NCI-H1417 treated with DMSO at 0.1 percent for 48 hours (cell line): Measurements from ENCODE around the gene RPTN.

Experiments
- DNase-seq: peaks from one replicate; lab custom pipeline; 2025; lab: John Stamatoyannopoulos, UW

RPTN gene, protein sequence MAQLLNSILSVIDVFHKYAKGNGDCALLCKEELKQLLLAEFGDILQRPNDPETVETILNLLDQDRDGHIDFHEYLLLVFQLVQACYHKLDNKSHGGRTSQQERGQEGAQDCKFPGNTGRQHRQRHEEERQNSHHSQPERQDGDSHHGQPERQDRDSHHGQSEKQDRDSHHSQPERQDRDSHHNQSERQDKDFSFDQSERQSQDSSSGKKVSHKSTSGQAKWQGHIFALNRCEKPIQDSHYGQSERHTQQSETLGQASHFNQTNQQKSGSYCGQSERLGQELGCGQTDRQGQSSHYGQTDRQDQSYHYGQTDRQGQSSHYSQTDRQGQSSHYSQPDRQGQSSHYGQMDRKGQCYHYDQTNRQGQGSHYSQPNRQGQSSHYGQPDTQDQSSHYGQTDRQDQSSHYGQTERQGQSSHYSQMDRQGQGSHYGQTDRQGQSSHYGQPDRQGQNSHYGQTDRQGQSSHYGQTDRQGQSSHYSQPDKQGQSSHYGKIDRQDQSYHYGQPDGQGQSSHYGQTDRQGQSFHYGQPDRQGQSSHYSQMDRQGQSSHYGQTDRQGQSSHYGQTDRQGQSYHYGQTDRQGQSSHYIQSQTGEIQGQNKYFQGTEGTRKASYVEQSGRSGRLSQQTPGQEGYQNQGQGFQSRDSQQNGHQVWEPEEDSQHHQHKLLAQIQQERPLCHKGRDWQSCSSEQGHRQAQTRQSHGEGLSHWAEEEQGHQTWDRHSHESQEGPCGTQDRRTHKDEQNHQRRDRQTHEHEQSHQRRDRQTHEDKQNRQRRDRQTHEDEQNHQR

DNA sequence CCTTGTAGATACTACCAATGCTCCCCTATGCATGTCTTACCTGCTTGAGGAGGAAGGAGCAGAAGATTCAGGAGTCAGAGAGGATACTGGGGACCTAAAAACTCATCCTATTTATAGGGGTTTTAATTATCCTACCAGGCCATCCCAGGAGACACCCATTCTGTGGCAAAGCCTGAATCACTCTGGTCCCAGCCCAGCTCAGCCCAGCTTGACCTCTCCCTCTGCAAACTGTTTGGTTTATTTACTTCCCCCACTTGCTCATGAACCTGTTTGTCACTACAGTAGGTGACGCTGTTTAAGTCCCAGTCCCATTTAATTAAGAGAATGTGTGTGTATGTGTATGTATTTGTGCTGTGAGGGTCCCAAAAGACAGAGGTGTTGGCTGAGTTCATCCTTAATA, at the start of gene RPTN:
RPTN (minus strand) TSS at position 85 of the 400 bp plus-strand sequence. CDS start 1,339 bp downstream, outside the sequence.
- DNase-seq = no peak

DNA sequence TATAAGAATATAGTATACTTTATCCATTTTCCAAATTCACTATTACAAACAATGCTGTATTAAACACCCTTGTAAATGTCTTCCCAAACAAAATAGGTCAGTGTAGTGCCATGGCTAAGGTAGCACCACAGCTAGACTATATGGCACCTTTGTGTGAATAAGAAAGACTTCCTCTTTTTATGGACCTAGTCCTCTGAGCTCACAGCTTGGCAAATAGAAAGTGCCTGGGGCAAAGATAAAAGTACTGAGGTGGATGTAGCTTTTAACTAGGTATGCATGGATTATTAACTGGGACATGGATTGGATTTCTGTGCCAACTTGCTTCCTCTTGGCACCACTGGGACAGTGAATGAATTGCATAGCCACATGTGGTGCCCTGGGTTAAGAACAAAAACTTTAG, 40.0 kb upstream of the RPTN start:
- no peak for DNase-seq

DNA sequence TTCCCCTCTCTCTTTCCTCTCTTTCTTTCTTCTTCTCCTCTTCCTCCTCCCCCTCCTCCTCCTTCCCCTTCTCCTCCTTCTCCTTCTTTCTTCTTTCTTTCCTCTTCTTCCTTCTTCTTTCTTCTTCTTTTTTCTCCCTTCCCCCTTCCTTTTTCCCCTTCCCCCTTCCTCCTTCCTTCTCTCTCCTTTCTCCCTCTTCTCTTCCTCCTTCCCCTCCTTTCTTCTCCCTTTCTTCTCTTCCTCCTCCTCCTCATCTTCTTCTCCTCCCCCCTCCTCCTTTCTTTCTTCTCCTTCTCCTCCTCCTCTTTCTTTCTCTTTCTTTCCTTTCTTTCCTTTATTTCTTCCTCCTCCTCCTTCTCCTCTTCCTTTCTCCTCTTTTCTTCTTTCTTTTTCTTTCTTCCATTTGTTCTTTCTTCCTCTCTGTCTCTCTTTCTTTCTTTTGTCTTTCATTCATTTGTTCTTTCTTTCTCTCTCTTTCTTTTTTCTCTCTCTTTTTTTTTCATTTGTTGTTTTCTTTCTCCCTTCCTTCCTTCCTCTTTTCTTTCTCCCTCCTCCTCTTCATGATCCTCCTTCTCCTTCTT, 38.4 kb upstream of the RPTN start:
- DNase-seq = no peak

DNA sequence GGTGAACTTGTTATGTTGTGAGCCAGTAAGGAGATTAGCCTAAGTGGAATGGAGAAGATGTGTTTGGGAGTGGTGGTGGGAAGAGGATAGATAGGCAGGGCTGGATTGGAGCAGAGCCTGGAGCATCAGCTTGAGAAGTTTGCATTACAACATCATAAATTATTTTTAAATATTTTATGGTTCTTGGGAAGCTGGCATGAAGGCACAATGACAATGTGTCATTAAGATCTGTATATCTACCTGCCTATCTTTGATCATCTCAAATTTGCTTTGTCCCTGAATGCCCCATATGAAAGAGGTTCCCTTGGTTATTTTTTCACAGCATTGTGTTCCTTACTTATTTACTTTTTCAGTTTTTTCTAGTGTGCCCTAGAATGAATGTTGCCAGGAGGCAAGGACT, 32.7 kb upstream of the RPTN start:
- no peak for DNase-seq

DNA sequence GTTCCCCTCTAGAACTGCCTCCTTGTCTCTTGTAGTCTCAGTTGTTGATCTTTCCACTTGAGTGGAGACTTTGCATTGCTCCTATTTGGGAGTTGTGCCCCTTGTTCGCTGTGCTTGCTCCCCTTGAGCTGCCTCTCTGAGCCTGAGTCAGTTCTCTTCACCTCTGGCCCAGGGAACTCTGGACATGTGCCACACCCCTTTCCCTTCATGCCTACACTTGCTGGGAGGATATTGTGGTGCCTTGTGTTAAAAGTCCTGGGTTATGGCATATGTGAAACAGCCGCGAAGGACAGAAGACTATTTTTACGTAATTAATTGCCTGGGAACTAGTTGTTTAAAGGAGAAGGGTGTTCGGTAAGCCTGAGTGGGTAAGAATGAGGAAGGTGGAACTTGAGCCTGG, 32.2 kb upstream of the RPTN start:
- no peak for DNase-seq

DNA sequence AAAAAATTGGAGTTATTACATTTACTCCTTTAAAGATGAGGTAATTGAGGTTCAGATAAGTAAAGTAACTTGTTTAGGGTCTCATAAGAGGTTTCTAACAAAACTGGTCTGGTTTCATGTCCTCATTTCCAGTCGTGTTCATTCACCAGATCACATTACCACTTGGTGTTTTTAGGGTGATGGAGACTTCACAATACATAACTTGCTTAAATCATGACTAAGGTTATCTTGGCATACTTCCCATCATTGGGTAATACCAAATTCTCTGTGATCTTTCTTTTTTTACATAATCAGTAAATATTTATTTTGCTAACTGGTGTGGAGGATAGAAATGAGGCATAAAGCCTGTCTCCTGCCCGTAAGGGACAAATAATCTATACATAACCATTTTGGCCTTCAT, 31.6 kb upstream of the RPTN start:
- no peak for DNase-seq

DNA sequence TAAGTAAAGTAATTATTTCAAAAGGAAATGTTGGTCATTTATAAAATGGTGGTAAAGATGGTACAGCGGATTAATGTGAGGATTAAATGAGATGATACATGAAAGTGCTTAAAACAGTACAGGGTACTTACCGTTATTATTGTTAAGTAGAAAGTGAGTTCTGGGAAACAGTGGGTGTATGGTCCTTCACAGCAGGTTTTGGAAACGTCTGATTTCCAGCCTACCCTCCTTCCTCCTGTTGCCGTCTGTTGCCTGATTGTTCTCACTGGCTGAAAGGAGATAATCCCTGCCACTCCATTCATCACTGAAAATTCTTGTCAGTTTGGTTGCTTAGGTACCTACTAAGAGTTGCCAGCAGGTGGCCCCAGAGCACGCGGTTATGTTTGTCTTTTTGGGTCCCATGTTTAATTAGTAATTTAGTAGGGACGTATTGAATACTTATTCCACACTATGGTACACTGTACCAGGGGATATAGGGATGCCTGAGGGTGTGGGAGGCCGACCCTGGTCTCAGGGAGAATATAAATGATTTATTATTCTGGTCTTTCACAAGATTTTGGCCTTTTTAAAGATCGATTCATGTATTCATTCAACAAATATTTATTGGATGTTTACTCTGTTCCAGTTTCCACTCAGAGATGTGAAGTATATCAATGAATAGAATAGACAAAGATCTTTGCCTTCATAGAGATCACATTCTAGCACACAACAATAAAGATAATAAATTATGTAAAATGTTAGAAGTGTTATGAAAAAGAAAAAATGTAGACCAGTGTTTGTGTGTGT, 30.8 kb upstream of the RPTN start:
- peak; percentile 70 for DNase-seq

DNA sequence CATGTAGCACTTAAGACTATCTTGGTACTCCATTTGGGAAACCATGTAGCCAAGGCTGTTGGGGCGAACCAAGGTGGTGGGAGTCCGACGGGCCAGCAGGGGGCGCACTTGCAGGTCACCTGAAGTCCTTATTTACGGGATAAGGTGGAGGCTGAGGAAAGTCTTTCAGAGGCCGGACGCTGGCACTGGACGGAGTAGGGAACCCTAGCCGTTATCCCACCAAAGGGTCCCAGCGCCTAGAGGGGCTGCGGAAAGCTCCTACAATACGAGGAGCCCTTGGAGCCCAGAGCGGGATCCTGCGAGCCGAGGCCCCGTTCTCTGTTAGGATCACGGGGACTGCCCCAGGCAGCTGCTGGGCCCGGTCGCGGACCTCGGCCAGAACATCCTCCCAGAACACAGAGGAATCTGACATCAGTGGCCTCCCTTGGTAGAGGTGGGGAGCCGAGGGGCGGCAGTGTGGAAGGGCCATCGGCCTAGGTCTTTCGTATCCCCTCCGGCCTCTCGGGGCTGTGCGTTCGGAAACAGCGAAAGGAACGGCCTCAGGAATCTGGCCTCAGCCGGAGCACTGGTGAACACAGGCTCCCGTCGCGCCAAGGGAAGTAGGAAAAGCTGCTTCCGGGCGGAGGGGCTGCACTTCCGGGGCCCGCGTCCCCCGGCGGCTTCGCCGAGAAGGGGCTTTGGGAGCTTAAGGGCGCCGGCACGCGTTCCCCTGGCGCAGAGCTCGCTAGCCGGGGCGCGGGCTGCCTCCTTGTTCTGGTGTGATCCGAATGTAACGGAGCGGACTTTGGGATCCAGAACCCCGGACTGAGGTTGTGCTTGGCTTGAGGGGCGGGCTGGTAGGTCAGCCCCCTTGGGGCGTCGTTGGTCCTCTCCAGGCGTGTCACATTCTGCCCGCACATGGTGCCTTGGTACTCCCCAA, 29.9 kb upstream of the RPTN start:
- DNase-seq = peak; percentile 26

DNA sequence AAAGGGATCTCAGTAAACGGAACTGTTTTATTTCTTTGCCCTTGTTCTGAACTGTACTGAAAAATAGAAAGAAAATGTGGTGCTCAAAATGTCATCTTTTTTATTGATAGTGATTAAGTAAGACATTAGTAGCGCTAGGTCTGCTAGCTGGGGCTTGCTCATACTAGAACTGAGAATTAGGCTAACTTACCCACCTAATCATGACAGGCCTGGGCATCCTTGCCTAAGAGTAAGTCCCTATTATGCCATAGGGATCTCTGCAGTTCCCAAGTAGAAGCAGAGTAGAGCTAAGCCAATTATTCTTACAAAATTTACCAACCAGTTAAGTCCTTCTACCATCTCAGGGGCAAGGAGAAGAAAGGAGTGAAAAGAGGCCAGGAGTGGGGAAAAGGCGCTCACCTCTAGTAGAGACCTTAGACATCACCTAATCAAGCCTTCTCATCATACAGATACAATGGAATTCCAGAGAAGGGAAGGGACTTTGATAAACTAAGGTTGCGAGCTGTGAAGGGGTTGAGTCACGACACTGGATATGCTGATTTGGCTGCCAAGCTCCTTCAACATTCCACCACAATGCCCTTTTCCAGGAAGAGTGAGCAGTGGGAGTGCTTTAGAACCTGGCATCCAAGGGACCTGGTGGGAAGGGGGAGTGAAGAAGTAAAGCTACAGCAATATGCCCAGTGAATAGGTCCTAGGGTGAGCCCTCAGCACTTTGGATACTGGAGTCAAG, 27.7 kb upstream of the RPTN start:
- DNase-seq = no peak

DNA sequence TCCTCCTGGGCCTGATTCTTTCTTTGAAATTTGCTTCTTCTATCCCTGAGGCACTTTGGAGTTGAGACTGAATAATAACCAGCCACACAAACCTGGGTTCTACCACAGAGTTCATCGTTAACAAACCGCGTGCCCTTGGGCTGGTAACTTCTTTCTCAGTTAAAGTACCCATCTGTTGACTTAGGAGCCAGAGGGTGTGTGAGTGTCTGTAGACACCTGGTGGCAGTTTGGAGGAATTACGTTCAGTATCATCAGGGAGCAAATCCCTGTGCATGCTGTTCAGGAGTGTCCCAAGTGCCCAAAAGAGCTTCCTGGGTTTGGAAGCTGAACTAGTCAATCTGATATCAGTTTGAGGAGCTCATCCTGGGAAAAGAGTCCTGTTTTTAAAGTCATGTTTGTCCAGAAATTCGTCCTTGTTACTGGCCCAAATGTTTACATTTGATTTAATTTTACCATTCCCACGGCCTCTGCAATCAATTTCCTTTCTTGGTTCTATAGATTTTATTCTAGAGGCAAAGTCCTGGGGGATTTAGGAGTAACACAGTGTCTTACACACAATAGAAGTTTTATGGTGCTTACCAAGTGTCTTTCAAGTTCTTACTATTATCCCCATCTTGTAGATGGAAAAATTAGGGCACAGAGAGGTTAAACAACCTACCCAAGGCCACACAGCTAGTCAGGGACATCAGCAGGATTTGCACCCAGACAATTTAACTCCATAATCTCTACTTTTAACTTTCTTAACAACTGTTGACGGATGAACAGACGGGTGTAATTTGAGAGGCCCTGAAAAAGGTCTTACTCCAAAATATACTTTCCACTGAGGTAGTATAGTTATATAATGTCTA, 26.7 kb upstream of the RPTN start:
- no peak for DNase-seq

DNA sequence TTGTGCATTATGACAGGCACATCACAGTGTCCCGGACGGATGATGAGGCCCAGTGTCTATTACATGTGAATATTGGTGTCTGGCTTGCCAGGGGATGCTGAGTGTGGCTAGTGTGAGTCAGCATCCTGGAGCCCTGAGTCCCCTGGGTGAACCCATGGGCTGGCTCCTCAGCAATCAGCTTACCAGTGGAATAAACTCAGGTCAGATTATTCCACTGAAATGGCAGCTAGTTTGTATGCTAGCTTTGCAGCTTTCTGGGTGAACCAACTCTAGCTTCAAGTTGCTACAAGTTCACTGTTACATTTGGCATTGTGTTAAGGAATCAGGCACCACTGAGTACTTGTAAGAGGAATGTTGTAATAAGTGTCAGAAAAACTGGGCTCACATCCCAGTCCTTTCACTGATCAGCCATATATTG, 23.9 kb upstream of the RPTN start:
- DNase-seq = no peak

DNA sequence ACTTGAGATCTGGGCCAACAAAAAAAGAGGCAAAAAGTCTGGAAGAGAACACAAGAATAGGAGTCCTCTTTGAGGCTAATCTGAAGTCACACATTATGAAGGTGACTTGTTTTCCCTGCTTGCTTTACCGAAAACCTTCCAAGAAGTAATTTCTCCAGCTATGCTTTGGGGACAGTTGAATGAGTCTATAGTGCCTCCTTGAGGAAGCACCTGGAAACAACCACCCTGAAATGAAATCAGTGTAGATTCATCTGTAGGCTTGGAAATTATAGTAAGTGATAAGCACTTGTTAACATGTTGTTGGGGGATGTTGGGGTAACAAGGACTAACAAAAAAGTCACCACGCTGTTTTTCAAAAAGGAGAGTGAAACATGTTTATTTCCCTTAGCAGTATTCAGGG, 23.4 kb upstream of the RPTN start:
- DNase-seq = no peak

DNA sequence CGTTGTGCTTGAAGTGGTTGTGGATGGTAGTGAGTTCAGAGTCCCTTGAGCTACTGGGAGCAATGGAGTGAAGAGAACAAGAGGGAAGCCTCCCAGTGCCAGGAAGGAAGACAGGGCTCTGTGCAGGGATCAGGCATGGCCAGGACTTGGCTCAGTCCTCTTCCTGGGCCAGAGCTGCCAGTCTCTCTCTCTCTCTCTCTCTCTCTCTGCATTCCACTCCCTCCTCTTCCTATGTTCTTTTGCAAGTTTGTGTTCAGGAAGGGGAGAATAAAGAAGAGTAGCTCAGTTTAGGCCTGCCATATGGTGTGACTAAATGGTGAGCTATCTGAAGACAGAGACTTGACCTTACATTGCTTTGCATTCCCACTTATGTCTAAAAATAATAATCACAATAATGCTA, 20.5 kb upstream of the RPTN start:
- DNase-seq = no peak

DNA sequence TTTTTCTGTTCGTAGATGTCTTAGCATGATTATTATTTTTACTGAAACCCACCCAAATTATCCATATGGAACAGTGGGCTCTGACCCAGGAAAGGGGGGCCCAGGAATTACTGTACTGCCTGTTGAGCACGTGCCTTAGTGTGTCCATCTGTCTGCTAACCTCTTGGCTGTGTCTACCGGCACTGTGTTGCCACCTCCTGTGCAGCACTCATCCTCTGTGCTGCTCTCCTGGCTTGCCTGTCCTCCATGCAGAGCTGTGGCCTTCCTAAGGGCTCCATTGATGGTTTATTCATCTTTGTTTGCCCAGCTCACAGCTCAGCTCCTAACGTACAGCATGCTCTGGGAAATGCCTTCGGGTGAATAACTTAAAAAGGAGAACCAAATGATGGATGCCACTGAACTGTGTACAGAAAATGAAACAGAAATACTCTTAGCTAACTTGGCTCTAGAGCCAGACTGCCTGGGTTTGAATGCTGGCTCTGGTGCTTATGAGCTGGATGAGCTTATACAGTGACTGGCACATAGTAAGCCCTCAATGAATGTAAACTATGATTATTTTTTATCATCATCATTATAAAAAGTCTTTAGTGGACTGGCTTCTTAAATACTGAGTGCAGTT, 11.4 kb upstream of the RPTN start:
- DNase-seq = no peak

DNA sequence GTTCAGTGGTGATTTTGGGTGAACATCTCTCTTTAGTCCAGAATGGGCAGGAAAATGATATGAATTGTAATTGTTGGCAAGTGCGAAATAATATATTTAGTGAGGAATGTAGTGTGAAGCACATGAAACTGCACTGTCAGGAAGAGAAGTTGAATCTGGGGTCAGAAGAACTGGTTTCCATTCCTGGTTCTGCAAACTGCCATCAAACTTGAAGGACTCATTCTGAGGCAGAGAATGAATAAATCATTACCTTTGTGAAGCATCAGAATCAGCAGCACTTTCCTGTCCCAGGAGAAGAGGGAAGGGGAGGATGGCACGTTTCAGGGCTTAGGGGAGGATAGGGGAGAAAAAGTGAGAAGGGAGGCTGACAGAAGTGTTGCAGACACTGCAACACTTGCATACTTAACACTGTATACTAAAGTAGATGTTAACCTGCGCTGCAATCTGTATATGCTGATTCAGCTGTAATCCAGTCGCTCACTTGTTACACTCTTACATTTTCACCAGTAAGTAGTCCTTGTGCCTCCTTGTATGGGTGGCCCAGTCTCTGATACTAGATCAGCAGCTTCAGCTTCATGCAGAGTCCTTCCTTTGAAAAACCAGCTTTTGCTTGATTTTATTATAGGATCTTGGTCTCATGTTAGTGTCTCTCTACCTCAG, 10.5 kb upstream of the RPTN start:
- no peak for DNase-seq

DNA sequence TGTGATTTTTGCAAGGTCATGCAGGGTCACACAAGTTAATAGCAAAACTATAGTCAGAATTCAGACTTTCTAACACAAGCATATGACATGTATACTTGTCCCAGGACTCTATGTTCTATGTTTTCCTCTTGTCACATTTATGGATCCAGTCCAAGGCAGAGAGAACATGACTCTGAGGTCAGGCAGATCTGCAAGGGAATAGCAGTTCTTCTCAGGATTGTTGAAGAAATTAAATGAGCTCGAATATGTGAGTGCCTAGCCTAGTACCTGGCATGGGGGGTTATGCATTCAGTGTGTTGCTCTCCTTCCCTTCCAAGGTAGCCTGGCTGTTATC, 9.5 kb upstream of the RPTN start:
- DNase-seq = no peak

DNA sequence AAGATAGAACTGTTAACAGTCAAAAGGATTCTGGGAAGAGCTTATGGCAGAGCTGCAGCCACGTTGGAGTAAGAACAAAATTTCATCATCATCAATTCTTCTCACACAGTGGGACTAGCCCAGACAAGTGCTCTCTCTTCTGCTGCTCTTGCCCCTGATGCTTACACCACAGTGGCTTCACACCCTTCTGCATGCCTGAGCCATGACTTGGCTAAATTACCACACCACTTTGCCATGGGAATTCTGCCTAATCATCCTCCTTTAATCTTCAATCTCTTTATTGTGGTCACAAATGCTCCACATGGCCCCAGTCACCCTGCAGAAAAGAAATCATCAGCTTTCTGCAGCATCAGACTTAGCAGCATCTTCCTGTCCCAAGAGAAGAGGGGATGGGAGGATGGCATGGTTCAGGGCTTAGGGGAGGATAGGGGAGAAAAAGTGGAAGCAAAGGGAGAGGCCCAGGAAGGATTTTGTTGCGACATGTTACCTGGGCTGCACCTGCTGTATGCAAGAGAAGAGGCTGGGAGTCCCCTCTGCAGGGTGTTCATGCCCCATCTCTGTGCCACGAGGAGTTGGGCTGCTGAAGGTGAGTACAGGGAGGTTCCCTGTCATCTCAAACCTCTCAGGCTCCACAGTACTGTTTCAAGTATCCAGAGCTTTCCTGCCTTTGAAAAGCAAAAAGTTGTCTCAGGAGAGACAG, 9.0 kb upstream of the RPTN start:
- no peak for DNase-seq

DNA sequence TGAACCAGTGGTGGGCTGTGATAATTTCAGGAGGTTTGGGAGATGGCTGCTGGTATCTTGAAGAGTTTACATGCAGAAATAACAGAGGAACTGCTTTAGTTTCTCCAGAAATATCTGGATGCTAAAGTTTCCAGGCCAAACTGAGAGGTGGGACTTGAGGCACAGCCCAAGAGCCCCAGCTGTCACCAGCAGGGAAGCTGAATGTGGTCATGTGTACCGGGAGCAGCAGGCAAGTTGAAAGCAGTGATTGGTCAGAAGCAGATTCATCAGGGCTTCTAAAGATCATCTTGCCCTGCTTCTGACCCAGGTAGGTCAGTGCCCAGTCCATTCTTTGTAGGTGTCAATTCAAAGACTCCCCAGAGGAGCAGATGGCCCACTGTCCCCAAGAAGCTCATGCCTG, 7.9 kb upstream of the RPTN start:
- DNase-seq = no peak
